HG03139 (cell line): ENCODE results near the gene AQP3.
"Not testable (repeated sequence)": the region's sequence is repeated elsewhere in the genome, so short reads cannot be mapped to it uniquely, and the experiment has no call there.

ENCODE experiments used
- ATAC-seq: cut with Tn5 transposase; IDR thresholded peaks from one replicate; pipeline ENCODE4 v1.9.1; 2021; ENCODE audit not compliant: unreplicated experiment

AQP3 gene

DNA sequence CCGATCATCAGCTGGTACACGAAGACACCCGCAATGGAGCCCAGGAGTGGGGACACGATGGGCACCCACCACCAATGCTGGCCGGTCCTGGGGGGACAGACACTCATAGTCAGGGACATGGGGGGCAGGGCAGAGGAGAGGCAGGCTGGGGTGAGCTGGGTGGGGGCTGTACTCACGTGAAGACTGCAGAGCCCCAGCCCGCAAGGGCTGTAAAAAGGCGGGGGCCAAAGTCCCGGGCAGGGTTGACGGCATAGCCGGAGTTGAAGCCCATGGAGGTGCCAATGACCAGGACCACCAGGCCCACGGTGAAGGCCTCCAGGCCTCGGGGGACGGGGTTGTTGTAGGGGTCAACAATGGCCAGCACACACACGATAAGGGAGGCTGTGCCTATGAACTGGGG, 5.3 kb downstream of the AQP3 start:
- ATAC-seq = no peak

DNA sequence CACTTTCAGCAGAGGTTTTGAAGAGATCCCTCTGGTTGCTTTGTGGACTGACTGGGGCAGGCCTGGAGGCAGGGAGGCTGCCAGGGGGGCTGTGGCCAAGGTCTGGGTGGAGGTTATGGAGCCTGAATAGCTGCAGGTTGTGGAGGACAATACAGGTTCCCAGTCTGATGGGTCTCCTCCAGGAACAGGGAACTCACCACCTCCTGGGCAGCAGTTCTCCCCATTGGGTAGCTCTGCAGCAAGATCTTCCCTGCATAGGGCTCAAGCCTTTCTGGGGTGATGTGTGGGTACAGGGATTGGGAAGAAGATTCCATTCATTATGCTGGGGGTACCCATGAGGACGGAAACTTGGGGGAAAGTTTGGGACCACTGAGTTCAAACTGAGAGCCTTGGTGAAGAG, 6.8 kb downstream of the AQP3 start:
- no peak for ATAC-seq

DNA sequence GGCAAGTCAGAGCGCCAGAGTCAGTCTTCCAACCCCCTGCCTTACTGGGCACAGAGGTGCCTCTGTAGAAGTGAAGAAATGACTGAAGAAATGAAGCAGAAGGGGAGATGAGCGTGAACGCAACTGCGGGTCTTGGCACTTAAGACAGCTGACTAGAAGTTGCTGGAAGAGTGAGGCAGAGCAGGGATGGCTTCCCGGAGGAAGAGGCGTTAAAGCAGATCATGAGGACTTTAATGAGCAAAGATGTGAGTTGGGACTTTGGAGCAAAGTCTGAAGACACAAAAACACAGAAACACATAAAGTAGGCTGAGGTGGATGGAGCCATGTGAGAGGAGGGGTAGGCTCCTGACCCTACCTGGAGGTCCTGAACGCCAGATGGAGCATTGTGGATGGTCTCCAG, 7.2 kb downstream of the AQP3 start:
- ATAC-seq = no peak

- no peak for ATAC-seq
These were observed 7.7 kb downstream of the AQP3 start for GRCh38 chr9:33439731-33440130.

GRCh38 chr9:33438926-33439680, 8.3 kb downstream of the AQP3 start:
- no peak for ATAC-seq

GRCh38 chr9:33437898-33438297, 9.5 kb downstream of the AQP3 start:
- no peak for ATAC-seq

- ATAC-seq = no peak
These were observed 10.2 kb downstream of the AQP3 start for GRCh38 chr9:33437205-33437604.

GRCh38 chr9:33436445-33436844, 10.9 kb downstream of the AQP3 start:
- no peak for ATAC-seq

DNA sequence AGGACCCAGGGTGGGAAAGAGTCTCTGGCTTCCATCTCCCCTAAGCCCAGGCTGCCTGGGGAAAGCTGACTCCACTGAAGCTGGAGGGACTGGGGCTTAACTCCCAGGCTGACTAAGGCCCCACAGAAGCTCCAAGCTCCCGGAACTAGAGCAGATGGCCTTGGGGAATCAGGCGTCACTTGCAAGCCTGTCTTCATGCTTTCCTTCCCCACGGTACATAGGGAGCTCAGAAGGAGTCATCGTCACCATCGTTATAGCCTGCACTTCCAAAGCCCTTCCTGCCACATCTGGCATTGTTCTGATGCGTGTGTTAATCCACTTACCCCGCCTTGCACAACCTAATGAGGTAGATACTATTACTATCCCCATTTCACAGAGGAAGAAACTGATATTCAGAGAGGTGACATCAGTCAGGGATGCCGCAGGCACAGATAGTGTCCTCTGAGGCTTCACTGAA, 11.5 kb downstream of the AQP3 start:
- no peak for ATAC-seq

DNA sequence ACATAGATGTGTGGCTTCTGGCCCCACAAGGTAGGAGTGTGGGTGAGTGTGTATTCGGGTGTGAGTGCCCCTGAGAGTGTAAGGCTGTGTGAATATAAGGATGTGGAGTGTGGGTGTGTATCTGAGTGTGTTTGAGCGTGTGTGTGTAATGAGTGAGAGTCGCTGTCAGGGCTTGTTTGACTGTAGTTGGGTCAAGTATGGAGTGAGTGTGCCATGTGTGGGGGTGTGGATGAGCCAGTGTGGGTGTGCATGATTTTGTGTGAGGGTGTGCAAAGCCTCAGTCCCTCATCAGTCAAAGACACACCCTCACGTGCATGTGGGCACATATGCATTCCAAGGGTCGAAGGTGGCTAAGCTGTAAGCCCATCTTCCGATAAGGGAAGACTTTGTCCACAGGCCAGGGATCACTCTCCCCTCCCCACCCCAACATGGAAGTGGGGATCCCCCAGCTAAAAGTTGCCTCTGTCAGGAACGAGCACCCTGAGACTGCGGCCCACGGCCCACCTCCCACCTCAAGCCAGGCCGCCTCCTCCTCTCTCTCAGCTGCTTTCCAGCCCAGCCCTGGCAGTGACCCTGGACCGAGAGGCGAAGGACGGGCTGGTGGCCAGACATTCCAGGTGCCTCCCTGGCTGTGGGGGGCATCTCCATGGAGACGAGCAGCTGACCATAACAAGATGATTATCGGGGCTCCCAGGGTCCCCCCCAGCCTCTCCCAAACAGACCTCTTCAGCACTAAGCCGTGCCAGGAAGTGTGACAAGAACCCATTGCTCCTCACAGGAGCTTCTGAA, 12.9 kb downstream of the AQP3 start:
- no peak for ATAC-seq

GRCh38 chr9:33433871-33434270, 13.5 kb downstream of the AQP3 start:
- no peak for ATAC-seq

DNA sequence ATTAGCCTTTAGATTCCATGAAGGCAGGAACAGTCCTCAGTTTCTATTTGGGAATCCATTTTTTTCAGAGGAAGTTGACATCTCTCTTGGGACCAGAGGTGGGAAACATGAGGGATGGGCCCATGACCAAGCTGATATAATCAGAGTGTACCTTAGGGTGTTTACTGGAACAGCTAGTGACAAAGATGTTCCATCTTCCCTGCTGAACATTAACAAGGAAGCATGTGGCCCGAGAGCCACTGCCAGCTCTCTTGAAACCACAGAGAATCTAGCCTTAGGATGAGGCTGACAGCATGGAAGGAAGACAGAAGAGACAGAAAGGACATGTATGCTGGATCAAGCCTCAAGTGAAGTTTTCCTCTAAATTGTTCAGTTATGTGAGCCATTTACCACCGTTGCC, 16.0 kb downstream of the AQP3 start:
- no peak for ATAC-seq

DNA sequence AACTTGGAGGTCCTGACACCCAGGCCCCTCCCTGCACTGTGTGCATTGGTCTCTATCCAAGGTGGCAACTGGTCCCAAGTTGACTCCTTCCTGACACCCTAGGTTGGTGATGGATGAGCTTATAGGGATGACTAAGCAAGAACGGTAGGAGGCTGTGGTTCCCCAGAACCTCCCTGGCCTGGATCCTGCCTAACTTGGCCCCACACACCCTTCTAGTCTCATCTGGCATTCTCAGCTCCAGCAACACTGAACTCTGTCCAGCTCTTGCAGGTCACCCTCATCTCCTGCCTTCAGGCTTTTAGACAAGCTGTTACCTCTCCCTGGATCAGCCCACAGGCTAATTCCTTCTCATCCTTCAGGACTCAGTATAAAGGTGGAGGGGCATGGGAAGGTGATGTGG, 16.5 kb downstream of the AQP3 start:
- ATAC-seq = no peak

DNA sequence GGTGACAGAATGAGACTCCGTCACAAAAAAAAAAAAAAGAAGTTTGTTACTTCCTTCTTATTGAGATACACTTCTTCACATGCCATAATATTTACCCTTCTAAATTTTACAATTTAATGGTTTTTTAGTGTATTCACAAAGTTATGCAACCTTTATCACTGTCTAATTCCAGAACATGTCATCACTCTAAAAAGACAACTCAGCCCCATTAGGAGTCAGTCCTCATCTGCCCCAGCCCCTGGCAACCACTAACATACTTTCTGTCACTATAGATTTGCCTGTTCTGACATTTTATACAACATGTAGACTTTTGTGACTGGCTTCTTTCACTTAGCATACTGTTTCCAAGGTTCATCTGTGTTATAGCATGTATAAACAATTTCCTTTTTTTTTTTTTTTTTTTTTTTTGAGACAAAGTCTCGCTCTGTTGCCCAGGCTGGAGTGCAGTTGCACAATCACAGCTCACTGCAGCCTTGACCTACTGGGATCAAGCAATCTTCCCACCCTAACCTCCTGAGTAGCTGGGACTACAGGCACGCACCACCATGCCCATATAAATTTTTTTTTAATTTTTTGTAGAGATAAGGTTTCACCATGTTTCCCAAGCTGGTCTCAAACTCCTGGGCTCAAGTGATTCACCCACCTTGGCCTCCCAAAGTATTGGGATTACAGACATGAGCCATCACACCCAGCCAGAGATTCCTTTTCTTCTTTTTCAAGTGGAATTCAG, 18.0 kb downstream of the AQP3 start:
- no peak for ATAC-seq

DNA sequence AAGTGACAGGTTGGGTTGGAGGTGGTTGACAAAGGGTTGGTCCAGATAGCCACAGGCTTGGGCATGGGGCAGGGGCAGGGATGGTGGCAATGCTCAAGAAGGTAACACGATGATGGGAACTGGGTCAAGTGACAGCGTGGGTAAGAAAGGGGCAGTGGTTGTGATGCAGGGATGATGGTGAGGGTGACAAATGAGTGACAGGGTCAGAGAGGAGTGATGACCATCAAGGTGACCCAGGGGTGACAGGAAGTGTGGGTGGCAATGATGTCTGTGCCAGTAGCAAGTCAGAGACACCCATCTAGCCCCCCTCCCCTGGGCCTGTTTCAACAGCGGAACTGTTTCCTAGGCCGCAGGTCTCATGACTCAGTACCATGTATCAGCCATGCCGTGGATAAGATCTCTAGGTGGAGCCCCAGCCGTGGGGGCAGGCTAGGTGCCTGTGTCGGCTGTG, 20.5 kb downstream of the AQP3 start:
- no peak for ATAC-seq

DNA sequence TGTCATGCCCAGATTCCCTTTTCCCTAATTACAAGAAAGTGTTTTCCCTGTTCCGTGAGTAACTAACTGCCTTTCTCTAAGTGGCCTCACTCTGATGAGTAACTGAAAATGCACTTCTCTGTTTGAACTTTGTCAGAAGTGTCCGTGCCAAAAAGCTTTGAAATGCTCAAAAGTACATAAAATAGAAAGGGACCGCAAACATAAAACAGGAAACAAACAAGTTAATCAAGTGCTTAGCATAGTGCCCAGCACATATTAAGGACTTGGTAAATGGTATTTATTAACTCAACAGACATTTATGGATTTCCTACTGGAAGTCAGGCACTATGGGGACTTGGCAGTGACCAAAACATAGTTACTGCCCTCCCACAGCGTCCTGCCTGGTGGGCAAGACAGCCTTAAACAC, 22.3 kb downstream of the AQP3 start:
- ATAC-seq = no peak

GRCh38 chr9:33424492-33424891, 22.9 kb downstream of the AQP3 start:
- not testable (repeated sequence) for ATAC-seq

DNA sequence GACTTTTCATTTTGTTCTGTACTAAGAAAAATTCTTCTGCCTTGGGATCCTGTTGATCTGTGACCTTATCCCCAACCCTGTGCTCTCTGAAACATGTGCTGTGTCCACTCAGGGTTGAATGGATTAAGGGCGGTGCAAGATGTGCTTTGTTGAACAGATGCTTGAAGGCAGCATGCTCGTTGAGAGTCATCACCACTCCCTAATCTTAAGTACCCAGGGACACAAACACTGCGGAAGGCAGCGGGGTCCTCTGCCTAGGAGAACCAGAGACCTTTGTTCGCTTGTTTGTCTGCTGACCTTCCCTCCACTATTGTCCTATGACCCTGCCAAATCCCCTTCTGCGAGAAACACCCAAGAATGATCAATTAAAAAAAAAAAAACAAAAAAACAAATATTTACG, 23.4 kb downstream of the AQP3 start:
- ATAC-seq = not testable (repeated sequence)

- ATAC-seq = no peak
These were observed 27.6 kb downstream of the AQP3 start for GRCh38 chr9:33419708-33420303.

- ATAC-seq = no peak
These were observed 29.3 kb downstream of the AQP3 start for GRCh38 chr9:33418090-33418489.

GRCh38 chr9:33416996-33417395, 30.4 kb downstream of the AQP3 start:
- no peak for ATAC-seq
